K562 (cell line): Measurements from ENCODE around the gene TMEM208. TPM values are rescaled to one million over a fixed set of nuclear protein-coding genes. Genes with fewer than 3 reads are reported as not detected.
A peak's percentile ranks its signal among the peaks of the same experiment; 100 is the strongest.

Experiments used
- BCL6 ChIP-seq: fragments of 250-450 bp; sonication (Bioruptor Pico); IDR thresholded peaks from 2 replicates; pipeline ENCODE4 v1.4.0; 2020
- MTA1 ChIP-seq: fragments of 450-650 bp; IDR thresholded peaks from 2 replicates; pipeline ENCODE4 v1.6.1; 2017; ENCODE audit warnings: borderline replicate concordance
- NCOA6 ChIP-seq: fragments of 450-650 bp; IDR thresholded peaks from 2 replicates; pipeline ENCODE4 v1.6.1; 2017; ENCODE audit warnings: mild to moderate bottlenecking
- NR0B1 ChIP-seq: fragments of 450-650 bp; IDR thresholded peaks from one replicate; pipeline ENCODE4 v1.6.1; 2018; ENCODE audit warnings: mild to moderate bottlenecking, moderate library complexity; ENCODE audit not compliant: partially characterized antibody
- NRF1 ChIP-seq, 2 experiments: fragments of 450-650 bp; IDR thresholded peaks in 1 of 2; conservative IDR thresholded peaks in 1 of 2; 2 replicates each; pipeline ENCODE4 v1.6.1; 2014; ENCODE audit warnings: mild to moderate bottlenecking in 2 of 2
- OTX1 ChIP-seq: fragments of 450-650 bp; formaldehyde crosslinking; IDR thresholded peaks from 2 replicates; pipeline ENCODE4 v1.4.0; 2022; ENCODE audit warnings: mild to moderate bottlenecking
- RFX5 ChIP-seq: IDR thresholded peaks from 2 replicates; pipeline ENCODE4 v1.6.1; 2011; ENCODE audit warnings: low read depth, mild to moderate bottlenecking, improper control_type of control experiment, low read length
- SRSF9 ChIP-seq: fragments of 200-400 bp; formaldehyde crosslinking; IDR thresholded peaks from 2 replicates; pipeline ENCODE4 v1.6.1; 2017; ENCODE audit warnings: low read depth, low read length, borderline replicate concordance
- TARDBP ChIP-seq: fragments of 450-650 bp; IDR thresholded peaks from 2 replicates; pipeline ENCODE4 v1.6.1; 2016
- TEAD4 ChIP-seq, 2 experiments: sonication (generic) in 1 of 2; formaldehyde crosslinking in 1 of 2; IDR thresholded peaks; 2 replicates each; pipeline versions ENCODE4 v1.6.1 to v1.8.0; 2012 to 2022; ENCODE audit warnings: borderline replicate concordance in 1 of 2, inconsistent platforms in 1 of 2, low read length in 1 of 2, mild to moderate bottlenecking in 1 of 2, missing genetic modification reagents in 1 of 2
- TFAM ChIP-seq: fragments of 250-450 bp; sonication (Bioruptor Pico); conservative IDR thresholded peaks from 2 replicates; pipeline ENCODE4 v1.5.0; 2021; ENCODE audit warnings: mild to moderate bottlenecking, moderate library complexity
- ZFPM2 ChIP-seq: fragments of 250-450 bp; sonication (Bioruptor Pico); IDR thresholded peaks from 2 replicates; pipeline ENCODE4 v1.5.1; 2022; ENCODE audit warnings: mild to moderate bottlenecking
- ZNF785 ChIP-seq: fragments of 250-450 bp; sonication (Bioruptor Pico); IDR thresholded peaks from 2 replicates; pipeline ENCODE4 v1.4.0; 2020; ENCODE audit warnings: mild to moderate bottlenecking
- ZSCAN29 ChIP-seq: fragments of 450-650 bp; IDR thresholded peaks from 2 replicates; pipeline ENCODE4 v1.6.1; 2017
- polyA plus RNA-seq, 8 experiments: library from polyadenylated mRNA; depleted of rRNA in 4 of 8; stranded (reverse) in 5 of 8; unstranded in 3 of 8; fragments of >200 nt; fragmentation: Nextera tagmentation in 2 of 8; fragmentation: Illumina TruSeq in 1 of 8; extraction: Ambion mirVana in 2 of 8; extraction: Trizol in 1 of 8; gene quantifications; 2 replicates each; pipeline versions ENCODE4 v1.2.1 to v1.2.3, GENCODE V29; 2011 to 2014; ENCODE audit warnings: inconsistent platforms in 1 of 8, missing spikeins in 1 of 8
- total RNA-seq, 7 experiments: library from RNA; depleted of rRNA in 6 of 7; stranded (reverse); fragments of >200 nt in 6 of 7; fragmentation: Illumina TruSeq in 2 of 7; extraction: Trizol in 2 of 7; gene quantifications; 2 replicates each; pipeline versions ENCODE4 v1.2.1 to v1.2.3, GENCODE V29; 2011 to 2021; ENCODE audit warnings: low replicate concordance in 1 of 7
- TF ChIP-seq, protein P1 (sequence below): fragments of 450-650 bp; conservative IDR thresholded peaks from 2 replicates; pipeline ENCODE4 v1.6.1; 2016; ENCODE audit warnings: missing genetic modification characterization, low read depth, mild to moderate bottlenecking, control low read depth, missing compliant biosample characterization
- TF ChIP-seq, protein P2 (sequence below): sonication (generic); formaldehyde crosslinking; IDR thresholded peaks from 2 replicates; pipeline ENCODE4 v1.8.1; 2022; ENCODE audit warnings: missing genetic modification reagents

The TMEM208 gene
- total and polyA plus RNA-seq, 9 of the 15 experiments (the other 6 are each of a cell fraction or from before 2014, with no cell fraction given), result 31.8 to 239 (median 54.3) TPM

DNA sequence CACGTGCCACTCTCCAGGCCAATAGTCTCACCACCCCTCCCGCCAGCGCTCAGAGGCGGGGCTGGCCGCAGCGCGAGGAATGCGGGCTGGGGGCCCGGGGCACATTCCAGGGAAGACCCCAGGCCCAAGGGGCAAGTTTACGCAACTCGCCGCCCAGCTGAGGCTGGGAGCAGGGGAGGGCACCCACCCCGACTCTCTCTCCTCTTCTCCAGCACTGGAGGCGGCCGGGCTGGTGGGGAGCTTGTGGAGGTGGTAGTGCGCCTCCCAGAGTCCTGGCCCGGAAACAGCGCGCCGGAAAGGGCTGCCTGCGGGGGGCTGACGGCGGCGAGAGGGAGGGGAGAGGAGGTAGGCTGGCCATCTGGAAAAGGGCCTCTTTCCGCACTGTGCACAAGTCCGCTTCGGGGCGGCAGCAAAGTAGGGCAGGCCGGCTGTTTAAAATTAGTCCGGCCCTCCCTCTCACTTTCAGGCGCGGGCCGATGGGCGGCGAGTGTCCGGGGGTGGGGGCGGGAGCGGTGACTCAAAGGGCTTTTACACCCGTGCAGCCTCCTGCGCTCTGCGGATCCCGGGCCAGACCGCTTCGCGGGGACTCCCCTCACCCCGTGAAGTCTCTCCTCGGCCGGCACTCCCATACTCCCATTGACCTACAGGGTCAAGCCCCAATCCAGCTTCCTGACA is 19.3 kb downstream of the TMEM208 start (continued):
- TF ChIP-seq, protein P1, sequence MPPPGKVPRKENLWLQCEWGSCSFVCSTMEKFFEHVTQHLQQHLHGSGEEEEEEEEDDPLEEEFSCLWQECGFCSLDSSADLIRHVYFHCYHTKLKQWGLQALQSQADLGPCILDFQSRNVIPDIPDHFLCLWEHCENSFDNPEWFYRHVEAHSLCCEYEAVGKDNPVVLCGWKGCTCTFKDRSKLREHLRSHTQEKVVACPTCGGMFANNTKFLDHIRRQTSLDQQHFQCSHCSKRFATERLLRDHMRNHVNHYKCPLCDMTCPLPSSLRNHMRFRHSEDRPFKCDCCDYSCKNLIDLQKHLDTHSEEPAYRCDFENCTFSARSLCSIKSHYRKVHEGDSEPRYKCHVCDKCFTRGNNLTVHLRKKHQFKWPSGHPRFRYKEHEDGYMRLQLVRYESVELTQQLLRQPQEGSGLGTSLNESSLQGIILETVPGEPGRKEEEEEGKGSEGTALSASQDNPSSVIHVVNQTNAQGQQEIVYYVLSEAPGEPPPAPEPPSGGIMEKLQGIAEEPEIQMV (tag), result no peak
- TF ChIP-seq TARDBP, result no peak
- no peak for TF ChIP-seq RFX5
- TF ChIP-seq TEAD4 (IDR thresholded peaks at IDR 0.05; ENCODE audit: low read length), result peak; percentile 28; the same call in 1 of the 2 replicates
- peak; percentile 91 for TF ChIP-seq TEAD4 (CRISPR knock-in tag; IDR thresholded peaks at IDR 0.05; ENCODE audit: borderline replicate concordance)
- TF ChIP-seq SRSF9, result no peak
- TF ChIP-seq ZSCAN29, result no peak
- no peak for TF ChIP-seq NCOA6
- no peak for TF ChIP-seq ZNF785 (CRISPR knock-in tag)
- TF ChIP-seq NR0B1, result no peak
- no peak for TF ChIP-seq TFAM (CRISPR knock-in tag)
- TF ChIP-seq ZFPM2 (CRISPR knock-in tag), result no peak
- TF ChIP-seq, protein P2, sequence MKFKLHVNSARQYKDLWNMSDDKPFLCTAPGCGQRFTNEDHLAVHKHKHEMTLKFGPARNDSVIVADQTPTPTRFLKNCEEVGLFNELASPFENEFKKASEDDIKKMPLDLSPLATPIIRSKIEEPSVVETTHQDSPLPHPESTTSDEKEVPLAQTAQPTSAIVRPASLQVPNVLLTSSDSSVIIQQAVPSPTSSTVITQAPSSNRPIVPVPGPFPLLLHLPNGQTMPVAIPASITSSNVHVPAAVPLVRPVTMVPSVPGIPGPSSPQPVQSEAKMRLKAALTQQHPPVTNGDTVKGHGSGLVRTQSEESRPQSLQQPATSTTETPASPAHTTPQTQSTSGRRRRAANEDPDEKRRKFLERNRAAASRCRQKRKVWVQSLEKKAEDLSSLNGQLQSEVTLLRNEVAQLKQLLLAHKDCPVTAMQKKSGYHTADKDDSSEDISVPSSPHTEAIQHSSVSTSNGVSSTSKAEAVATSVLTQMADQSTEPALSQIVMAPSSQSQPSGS (CRISPR knock-in tag), result no peak
- TF ChIP-seq BCL6, result no peak
- TF ChIP-seq OTX1 (CRISPR knock-in tag), result peak; percentile 48; the same call in 1 of the 2 replicates
- no peak for TF ChIP-seq MTA1
- TF ChIP-seq NRF1 (conservative IDR thresholded peaks at IDR 0.05 in 1 of 2, IDR thresholded peaks at IDR 0.05 in 1 of 2), result peak in 1 of 2 experiments; percentile 47; a peak in 2 of 4 replicates
